ENCODE data around the gene NNT.
"Not testable (repeated sequence)": the region's sequence is repeated elsewhere in the genome, so short reads cannot be mapped to it uniquely, and the experiment has no call there.

The NNT gene

GRCh38 chr5:43711496-43711895 lies 108.5 kb downstream of the NNT start:
- no peak overlapping the region for H3K4me3 ChIP-seq (replicated peaks; ENCODE audit: low read depth, low read length)
- no peak for TF ChIP-seq CTCF (IDR thresholded peaks at IDR 0.05; ENCODE audit: insufficient read depth, low read length, poor library complexity, severe bottlenecking)
- H3K36me3 ChIP-seq (ENCODE audit: control insufficient read depth, insufficient read depth, low read length), result no peaks in the 10 kb centered on the region
- no peak for DNase-seq (ENCODE audit: extremely low read depth, insufficient read length)
- no peaks in the 10 kb centered on the region for H3K27me3 ChIP-seq (replicated peaks; ENCODE audit: control insufficient read depth, insufficient read depth, low read length)

- Histone ChIP-seq H3K36me3 (ENCODE audit: control insufficient read depth, insufficient read depth, low read length) (no peaks in the 10 kb centered on the region), H3K4me3 (replicated peaks; ENCODE audit: low read depth, low read length) (no peak overlapping the region), H3K27me3 (replicated peaks; ENCODE audit: control insufficient read depth, insufficient read depth, low read length) (no peaks in the 10 kb centered on the region)
- DNase-seq (ENCODE audit: extremely low read depth, insufficient read length), result no peak
- TF ChIP-seq CTCF (IDR thresholded peaks at IDR 0.05; ENCODE audit: insufficient read depth, low read length, poor library complexity, severe bottlenecking), result no peak
These were observed 109.1 kb downstream of the NNT start for GRCh38 chr5:43712081-43712480.

GRCh38 chr5:43719783-43720182 lies 116.8 kb downstream of the NNT start:
- H3K36me3 ChIP-seq (ENCODE audit: control insufficient read depth, insufficient read depth, low read length); H3K4me3 ChIP-seq (replicated peaks; ENCODE audit: low read depth, low read length); H3K27me3 ChIP-seq (replicated peaks; ENCODE audit: control insufficient read depth, insufficient read depth, low read length); DNase-seq (ENCODE audit: extremely low read depth, insufficient read length): not testable (repeated sequence)

GRCh38 chr5:43728581-43728980 lies 125.6 kb downstream of the NNT start:
- DNase-seq (ENCODE audit: extremely low read depth, insufficient read length), result no peak
- Histone ChIP-seq H3K36me3 (ENCODE audit: control insufficient read depth, insufficient read depth, low read length) (no peaks in the 10 kb centered on the region), H3K27me3 (replicated peaks; ENCODE audit: control insufficient read depth, insufficient read depth, low read length) (no peaks in the 10 kb centered on the region), H3K4me3 (replicated peaks; ENCODE audit: low read depth, low read length) (no peak overlapping the region)
- TF ChIP-seq CTCF (IDR thresholded peaks at IDR 0.05; ENCODE audit: insufficient read depth, low read length, poor library complexity, severe bottlenecking), result no peak

GRCh38 chr5:43729846-43730478 lies 127.0 kb downstream of the NNT start:
- no peak for DNase-seq (ENCODE audit: extremely low read depth, insufficient read length)
- H3K4me3 ChIP-seq (replicated peaks; ENCODE audit: low read depth, low read length), result no peak overlapping the region
- TF ChIP-seq CTCF (IDR thresholded peaks at IDR 0.05; ENCODE audit: insufficient read depth, low read length, poor library complexity, severe bottlenecking), result no peak
- H3K36me3 ChIP-seq (ENCODE audit: control insufficient read depth, insufficient read depth, low read length), result no peaks in the 10 kb centered on the region
- H3K27me3 ChIP-seq (replicated peaks; ENCODE audit: control insufficient read depth, insufficient read depth, low read length), result no peaks in the 10 kb centered on the region

GRCh38 chr5:43730832-43731342 lies 127.9 kb downstream of the NNT start:
- no peak overlapping the region for H3K4me3 ChIP-seq (replicated peaks; ENCODE audit: low read depth, low read length)
- no peak for TF ChIP-seq CTCF (IDR thresholded peaks at IDR 0.05; ENCODE audit: insufficient read depth, low read length, poor library complexity, severe bottlenecking)
- DNase-seq (ENCODE audit: extremely low read depth, insufficient read length), result no peak
- no peaks in the 10 kb centered on the region for H3K27me3 ChIP-seq (replicated peaks; ENCODE audit: control insufficient read depth, insufficient read depth, low read length)
- no peaks in the 10 kb centered on the region for H3K36me3 ChIP-seq (ENCODE audit: control insufficient read depth, insufficient read depth, low read length)
